Ishikawa (cell line): ENCODE results near the gene UBE2L5.

Source experiments
- CEBPB ChIP-seq: IDR thresholded peaks from 2 replicates; pipeline ENCODE4 v1.6.1; 2012
- CREB1 ChIP-seq: IDR thresholded peaks from 2 replicates; pipeline ENCODE4 v1.6.1; 2012; ENCODE audit warnings: low read depth
- EGR1 ChIP-seq: IDR thresholded peaks from 2 replicates; pipeline ENCODE4 v1.6.1; 2012
- EP300 ChIP-seq: IDR thresholded peaks from 2 replicates; pipeline ENCODE4 v1.6.1; 2012; ENCODE audit warnings: borderline replicate concordance
- FOXM1 ChIP-seq: IDR thresholded peaks from 2 replicates; pipeline ENCODE4 v1.6.1; 2012; ENCODE audit warnings: low read depth, borderline replicate concordance
- MAX ChIP-seq: IDR thresholded peaks from 2 replicates; pipeline ENCODE4 v1.6.1; 2012
- NFIC ChIP-seq: IDR thresholded peaks from 2 replicates; pipeline ENCODE4 v1.6.1; 2012
- RAD21 ChIP-seq: IDR thresholded peaks from 2 replicates; pipeline ENCODE4 v1.6.1; 2012; ENCODE audit warnings: low read depth
- TAF1 ChIP-seq: IDR thresholded peaks from 2 replicates; pipeline ENCODE4 v1.6.1; 2012; ENCODE audit warnings: low read depth, mild to moderate bottlenecking
- TCF12 ChIP-seq: IDR thresholded peaks from 2 replicates; pipeline ENCODE4 v1.6.1; 2012; ENCODE audit warnings: low read depth
- TEAD4 ChIP-seq: IDR thresholded peaks from 2 replicates; pipeline ENCODE4 v1.6.1; 2012
- YY1 ChIP-seq: IDR thresholded peaks from 2 replicates; pipeline ENCODE4 v1.6.1; 2012; ENCODE audit warnings: low read depth
- ZBTB7A ChIP-seq: IDR thresholded peaks from 2 replicates; pipeline ENCODE4 v1.6.1; 2012; ENCODE audit warnings: low read depth
- TF ChIP-seq, protein P1 (sequence below): IDR thresholded peaks from 2 replicates; pipeline ENCODE4 v1.6.1; 2012; ENCODE audit warnings: low read depth, mild to moderate bottlenecking
- TF ChIP-seq, protein P2 (sequence below): IDR thresholded peaks from 2 replicates; pipeline ENCODE4 v1.6.1; 2012

The UBE2L5 gene

GRCh38 chr13:30416471-30416870, 5.8 kb upstream of the UBE2L5 start:
- TF ChIP-seq CREB1 (no peak), EP300 (no peak), MAX (no peak), FOXM1 (no peak), TEAD4 (no peak), TCF12 (no peak), TAF1 (no peak)
- TF ChIP-seq, protein P1, sequence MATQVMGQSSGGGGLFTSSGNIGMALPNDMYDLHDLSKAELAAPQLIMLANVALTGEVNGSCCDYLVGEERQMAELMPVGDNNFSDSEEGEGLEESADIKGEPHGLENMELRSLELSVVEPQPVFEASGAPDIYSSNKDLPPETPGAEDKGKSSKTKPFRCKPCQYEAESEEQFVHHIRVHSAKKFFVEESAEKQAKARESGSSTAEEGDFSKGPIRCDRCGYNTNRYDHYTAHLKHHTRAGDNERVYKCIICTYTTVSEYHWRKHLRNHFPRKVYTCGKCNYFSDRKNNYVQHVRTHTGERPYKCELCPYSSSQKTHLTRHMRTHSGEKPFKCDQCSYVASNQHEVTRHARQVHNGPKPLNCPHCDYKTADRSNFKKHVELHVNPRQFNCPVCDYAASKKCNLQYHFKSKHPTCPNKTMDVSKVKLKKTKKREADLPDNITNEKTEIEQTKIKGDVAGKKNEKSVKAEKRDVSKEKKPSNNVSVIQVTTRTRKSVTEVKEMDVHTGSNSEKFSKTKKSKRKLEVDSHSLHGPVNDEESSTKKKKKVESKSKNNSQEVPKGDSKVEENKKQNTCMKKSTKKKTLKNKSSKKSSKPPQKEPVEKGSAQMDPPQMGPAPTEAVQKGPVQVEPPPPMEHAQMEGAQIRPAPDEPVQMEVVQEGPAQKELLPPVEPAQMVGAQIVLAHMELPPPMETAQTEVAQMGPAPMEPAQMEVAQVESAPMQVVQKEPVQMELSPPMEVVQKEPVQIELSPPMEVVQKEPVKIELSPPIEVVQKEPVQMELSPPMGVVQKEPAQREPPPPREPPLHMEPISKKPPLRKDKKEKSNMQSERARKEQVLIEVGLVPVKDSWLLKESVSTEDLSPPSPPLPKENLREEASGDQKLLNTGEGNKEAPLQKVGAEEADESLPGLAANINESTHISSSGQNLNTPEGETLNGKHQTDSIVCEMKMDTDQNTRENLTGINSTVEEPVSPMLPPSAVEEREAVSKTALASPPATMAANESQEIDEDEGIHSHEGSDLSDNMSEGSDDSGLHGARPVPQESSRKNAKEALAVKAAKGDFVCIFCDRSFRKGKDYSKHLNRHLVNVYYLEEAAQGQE, result no peak

DNA sequence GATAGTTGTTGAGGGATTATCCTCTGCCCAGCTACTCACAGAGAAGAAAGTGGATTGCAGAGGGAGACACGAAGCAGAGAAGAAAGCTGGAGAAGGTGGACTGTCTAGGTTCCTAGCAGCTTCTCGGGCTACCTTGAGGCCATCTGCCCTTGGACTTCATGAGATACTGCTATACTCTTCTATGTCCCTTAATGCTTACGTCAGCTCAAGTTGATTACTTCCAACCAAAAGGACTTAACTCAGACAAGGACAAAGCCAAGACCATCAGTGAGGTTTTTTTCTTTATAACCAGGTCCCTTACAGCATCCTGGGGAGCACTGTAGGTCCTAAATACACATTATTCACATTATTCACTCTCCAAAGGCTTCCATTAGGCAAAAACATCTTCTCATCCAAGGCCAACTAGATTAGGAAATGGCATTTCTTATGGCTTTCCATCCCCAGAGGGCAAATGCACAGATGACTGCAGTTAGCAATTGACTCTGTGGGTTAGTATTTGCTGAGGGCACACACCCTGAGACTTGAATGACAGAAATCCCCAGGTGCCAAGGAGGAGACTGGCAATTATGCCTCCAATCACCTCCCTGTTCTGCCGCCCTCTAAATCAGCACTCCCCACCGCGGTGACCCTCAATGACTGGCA, 4.1 kb upstream of the UBE2L5 start:
- TF ChIP-seq RAD21, result no peak
- TF ChIP-seq ZBTB7A, result no peak
- TF ChIP-seq, protein P1, result no peak
- TF ChIP-seq EP300, result no peak
- TF ChIP-seq FOXM1, result no peak
- TF ChIP-seq CEBPB, result no peak
- no peak for TF ChIP-seq EGR1
- TF ChIP-seq TCF12, result no peak
- TF ChIP-seq NFIC, result no peak
- TF ChIP-seq, protein P2, sequence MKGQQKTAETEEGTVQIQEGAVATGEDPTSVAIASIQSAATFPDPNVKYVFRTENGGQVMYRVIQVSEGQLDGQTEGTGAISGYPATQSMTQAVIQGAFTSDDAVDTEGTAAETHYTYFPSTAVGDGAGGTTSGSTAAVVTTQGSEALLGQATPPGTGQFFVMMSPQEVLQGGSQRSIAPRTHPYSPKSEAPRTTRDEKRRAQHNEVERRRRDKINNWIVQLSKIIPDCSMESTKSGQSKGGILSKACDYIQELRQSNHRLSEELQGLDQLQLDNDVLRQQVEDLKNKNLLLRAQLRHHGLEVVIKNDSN, result no peak

DNA sequence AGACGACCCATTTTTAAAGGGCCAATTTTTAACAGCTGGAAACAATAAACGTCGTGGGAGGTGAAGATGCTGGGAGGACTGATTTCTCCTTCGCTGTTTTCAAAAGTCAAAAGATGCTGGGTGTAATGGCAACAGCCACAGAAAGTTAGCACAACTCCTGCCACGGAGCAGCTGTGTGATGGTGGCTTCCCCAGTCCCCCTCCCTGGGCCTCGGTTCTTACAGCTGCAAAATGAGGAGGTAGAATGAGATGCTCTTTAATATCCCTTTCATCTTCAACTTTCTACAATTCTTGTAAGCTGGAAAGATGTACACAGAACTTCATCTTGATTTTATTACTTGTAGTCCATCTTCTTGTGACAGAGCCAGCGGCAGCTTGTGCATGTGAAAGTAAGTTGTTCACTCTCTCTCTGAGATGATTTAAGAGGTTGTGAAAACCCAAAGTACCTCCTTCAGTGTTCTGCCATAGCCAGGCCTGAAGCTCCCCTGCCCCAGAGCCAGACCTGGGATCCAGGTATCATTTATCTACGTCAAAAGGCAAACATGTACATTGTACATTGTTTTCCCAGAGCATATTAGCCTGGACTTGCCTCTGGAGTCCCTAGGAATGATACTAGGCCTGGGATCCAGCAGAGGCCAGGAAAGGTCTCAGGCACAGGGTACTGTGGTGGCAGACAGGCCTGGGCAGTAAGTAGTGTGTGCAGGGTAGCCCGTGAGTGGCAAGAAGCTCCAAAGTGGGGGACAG, 3.4 kb upstream of the UBE2L5 start:
- TF ChIP-seq, protein P2, result no peak
- TF ChIP-seq TCF12, result no peak

- TF ChIP-seq, protein P1, result no peak
- TF ChIP-seq MAX (peak; percentile 61), EP300 (no peak), CREB1 (no peak), NFIC (no peak), TCF12 (no peak), FOXM1 (no peak), TAF1 (0 out of 2 replicates have a peak, but pooled peaks have one; percentile 18), YY1 (no peak), ZBTB7A (no peak), TEAD4 (0 out of 2 replicates have a peak, but pooled peaks have one; percentile 5), CEBPB (no peak), EGR1 (no peak), RAD21 (0 out of 2 replicates have a peak, but pooled peaks have one; percentile 9)
- TF ChIP-seq, protein P2, result no peak
Observed at GRCh38 chr13:30421093-30422053, 920 bp upstream of the UBE2L5 start.
